ENCODE data around the gene SLC24A4.
"Not testable (repeated sequence)": the region's sequence is repeated elsewhere in the genome, so short reads cannot be mapped to it uniquely, and the experiment has no call there.

Gene SLC24A4

GRCh38 chr14:92525322-92526095 is 202.5 kb downstream of the SLC24A4 start:
- no peak for DNase-seq

- no peak for DNase-seq
These were observed 204.8 kb downstream of the SLC24A4 start for GRCh38 chr14:92527721-92528120.

- DNase-seq, result no peak
These were observed 205.6 kb downstream of the SLC24A4 start for GRCh38 chr14:92528486-92529100.

- DNase-seq, result no peak
These were observed 206.9 kb downstream of the SLC24A4 start for GRCh38 chr14:92529903-92530302.

- peak; percentile 84 to 85 for DNase-seq
These were observed 208.3 kb downstream of the SLC24A4 start for GRCh38 chr14:92531106-92531873.

GRCh38 chr14:92532490-92533163 is 209.7 kb downstream of the SLC24A4 start:
- DNase-seq, result no peak

GRCh38 chr14:92534932-92535643 is 212.1 kb downstream of the SLC24A4 start:
- DNase-seq, result peak in 1 of 2 donors; percentile 45

GRCh38 chr14:92536231-92536630 is 213.3 kb downstream of the SLC24A4 start:
- DNase-seq, result not testable (repeated sequence)

- DNase-seq, result no peak
These were observed 215.5 kb downstream of the SLC24A4 start for GRCh38 chr14:92538412-92538985.

- no peak for DNase-seq
These were observed 216.5 kb downstream of the SLC24A4 start for GRCh38 chr14:92539419-92539818.

- peak in 1 of 2 donors; percentile 49 for DNase-seq
These were observed 216.9 kb downstream of the SLC24A4 start for GRCh38 chr14:92539875-92540274.

- no peak for DNase-seq
These were observed 217.6 kb downstream of the SLC24A4 start for GRCh38 chr14:92540472-92541048.

GRCh38 chr14:92542766-92543554 is 220.0 kb downstream of the SLC24A4 start:
- no peak for DNase-seq

GRCh38 chr14:92544051-92544720 is 221.2 kb downstream of the SLC24A4 start:
- DNase-seq, result no peak

- no peak for DNase-seq
These were observed 223.5 kb downstream of the SLC24A4 start for GRCh38 chr14:92546347-92547053.

GRCh38 chr14:92549105-92549858 is 226.3 kb downstream of the SLC24A4 start:
- DNase-seq, result no peak

GRCh38 chr14:92549859-92550230 is 226.9 kb downstream of the SLC24A4 start:
- DNase-seq, result peak in 1 of 2 donors; percentile 31
